ENCODE data around the gene MARCHF3. TPM values are rescaled to one million over a fixed set of nuclear protein-coding genes. Genes with fewer than 3 reads are reported as not detected.

Gene MARCHF3
- total and polyA plus RNA-seq, 10 of the 15 experiments (the other 5 are each of a cell fraction or from before 2014, with no cell fraction given), result 3.6 to 24.1 (median 11.3) TPM

GRCh38 chr5:127014573-127014972 lies 15.8 kb downstream of the MARCHF3 start (continued):
- TF ChIP-seq, protein P1, sequence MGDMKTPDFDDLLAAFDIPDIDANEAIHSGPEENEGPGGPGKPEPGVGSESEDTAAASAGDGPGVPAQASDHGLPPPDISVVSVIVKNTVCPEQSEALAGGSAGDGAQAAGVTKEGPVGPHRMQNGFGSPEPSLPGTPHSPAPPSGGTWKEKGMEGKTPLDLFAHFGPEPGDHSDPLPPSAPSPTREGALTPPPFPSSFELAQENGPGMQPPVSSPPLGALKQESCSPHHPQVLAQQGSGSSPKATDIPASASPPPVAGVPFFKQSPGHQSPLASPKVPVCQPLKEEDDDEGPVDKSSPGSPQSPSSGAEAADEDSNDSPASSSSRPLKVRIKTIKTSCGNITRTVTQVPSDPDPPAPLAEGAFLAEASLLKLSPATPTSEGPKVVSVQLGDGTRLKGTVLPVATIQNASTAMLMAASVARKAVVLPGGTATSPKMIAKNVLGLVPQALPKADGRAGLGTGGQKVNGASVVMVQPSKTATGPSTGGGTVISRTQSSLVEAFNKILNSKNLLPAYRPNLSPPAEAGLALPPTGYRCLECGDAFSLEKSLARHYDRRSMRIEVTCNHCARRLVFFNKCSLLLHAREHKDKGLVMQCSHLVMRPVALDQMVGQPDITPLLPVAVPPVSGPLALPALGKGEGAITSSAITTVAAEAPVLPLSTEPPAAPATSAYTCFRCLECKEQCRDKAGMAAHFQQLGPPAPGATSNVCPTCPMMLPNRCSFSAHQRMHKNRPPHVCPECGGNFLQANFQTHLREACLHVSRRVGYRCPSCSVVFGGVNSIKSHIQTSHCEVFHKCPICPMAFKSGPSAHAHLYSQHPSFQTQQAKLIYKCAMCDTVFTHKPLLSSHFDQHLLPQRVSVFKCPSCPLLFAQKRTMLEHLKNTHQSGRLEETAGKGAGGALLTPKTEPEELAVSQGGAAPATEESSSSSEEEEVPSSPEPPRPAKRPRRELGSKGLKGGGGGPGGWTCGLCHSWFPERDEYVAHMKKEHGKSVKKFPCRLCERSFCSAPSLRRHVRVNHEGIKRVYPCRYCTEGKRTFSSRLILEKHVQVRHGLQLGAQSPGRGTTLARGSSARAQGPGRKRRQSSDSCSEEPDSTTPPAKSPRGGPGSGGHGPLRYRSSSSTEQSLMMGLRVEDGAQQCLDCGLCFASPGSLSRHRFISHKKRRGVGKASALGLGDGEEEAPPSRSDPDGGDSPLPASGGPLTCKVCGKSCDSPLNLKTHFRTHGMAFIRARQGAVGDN (IDR thresholded peaks at IDR 0.05), result 0 out of 2 replicates have a peak, but pooled peaks have one; percentile 32
- no peak for TF ChIP-seq FOXM1 (IDR thresholded peaks at IDR 0.05; ENCODE audit: low read depth, low read length)
- TF ChIP-seq JUND (IDR thresholded peaks at IDR 0.05; ENCODE audit: low read depth, low read length), result 0 out of 2 replicates have a peak, but pooled peaks have one; percentile 18
- no peak for TF ChIP-seq RAD51 (IDR thresholded peaks at IDR 0.05)
- no peak for TF ChIP-seq LARP7 (IDR thresholded peaks at IDR 0.05)
- TF ChIP-seq KDM1A (IDR thresholded peaks at IDR 0.05; ENCODE audit: borderline replicate concordance), result no peak
- no peak for TF ChIP-seq HDGF (IDR thresholded peaks at IDR 0.05)
- no peak for TF ChIP-seq BCLAF1 (IDR thresholded peaks at IDR 0.05)
- TF ChIP-seq TBL1XR1 (IDR thresholded peaks at IDR 0.05; ENCODE audit: low read depth, low read length), result no peak
- peak; percentile 61 for TF ChIP-seq MTA2 (IDR thresholded peaks at IDR 0.05; ENCODE audit: low read depth)
- TF ChIP-seq, protein P2, sequence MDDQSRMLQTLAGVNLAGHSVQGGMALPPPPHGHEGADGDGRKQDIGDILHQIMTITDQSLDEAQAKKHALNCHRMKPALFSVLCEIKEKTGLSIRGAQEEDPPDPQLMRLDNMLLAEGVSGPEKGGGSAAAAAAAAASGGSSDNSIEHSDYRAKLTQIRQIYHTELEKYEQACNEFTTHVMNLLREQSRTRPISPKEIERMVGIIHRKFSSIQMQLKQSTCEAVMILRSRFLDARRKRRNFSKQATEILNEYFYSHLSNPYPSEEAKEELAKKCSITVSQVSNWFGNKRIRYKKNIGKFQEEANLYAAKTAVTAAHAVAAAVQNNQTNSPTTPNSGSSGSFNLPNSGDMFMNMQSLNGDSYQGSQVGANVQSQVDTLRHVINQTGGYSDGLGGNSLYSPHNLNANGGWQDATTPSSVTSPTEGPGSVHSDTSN (IDR thresholded peaks at IDR 0.05; ENCODE audit: insufficient replicate concordance, low read depth, low read length), result no peak
- TF ChIP-seq, protein P3, sequence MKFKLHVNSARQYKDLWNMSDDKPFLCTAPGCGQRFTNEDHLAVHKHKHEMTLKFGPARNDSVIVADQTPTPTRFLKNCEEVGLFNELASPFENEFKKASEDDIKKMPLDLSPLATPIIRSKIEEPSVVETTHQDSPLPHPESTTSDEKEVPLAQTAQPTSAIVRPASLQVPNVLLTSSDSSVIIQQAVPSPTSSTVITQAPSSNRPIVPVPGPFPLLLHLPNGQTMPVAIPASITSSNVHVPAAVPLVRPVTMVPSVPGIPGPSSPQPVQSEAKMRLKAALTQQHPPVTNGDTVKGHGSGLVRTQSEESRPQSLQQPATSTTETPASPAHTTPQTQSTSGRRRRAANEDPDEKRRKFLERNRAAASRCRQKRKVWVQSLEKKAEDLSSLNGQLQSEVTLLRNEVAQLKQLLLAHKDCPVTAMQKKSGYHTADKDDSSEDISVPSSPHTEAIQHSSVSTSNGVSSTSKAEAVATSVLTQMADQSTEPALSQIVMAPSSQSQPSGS (IDR thresholded peaks at IDR 0.05; ENCODE audit: low read length), result 0 out of 2 replicates have a peak, but pooled peaks have one; percentile 39
- TF ChIP-seq ZNF217 (IDR thresholded peaks at IDR 0.05), result no peak
- TF ChIP-seq, protein P4, sequence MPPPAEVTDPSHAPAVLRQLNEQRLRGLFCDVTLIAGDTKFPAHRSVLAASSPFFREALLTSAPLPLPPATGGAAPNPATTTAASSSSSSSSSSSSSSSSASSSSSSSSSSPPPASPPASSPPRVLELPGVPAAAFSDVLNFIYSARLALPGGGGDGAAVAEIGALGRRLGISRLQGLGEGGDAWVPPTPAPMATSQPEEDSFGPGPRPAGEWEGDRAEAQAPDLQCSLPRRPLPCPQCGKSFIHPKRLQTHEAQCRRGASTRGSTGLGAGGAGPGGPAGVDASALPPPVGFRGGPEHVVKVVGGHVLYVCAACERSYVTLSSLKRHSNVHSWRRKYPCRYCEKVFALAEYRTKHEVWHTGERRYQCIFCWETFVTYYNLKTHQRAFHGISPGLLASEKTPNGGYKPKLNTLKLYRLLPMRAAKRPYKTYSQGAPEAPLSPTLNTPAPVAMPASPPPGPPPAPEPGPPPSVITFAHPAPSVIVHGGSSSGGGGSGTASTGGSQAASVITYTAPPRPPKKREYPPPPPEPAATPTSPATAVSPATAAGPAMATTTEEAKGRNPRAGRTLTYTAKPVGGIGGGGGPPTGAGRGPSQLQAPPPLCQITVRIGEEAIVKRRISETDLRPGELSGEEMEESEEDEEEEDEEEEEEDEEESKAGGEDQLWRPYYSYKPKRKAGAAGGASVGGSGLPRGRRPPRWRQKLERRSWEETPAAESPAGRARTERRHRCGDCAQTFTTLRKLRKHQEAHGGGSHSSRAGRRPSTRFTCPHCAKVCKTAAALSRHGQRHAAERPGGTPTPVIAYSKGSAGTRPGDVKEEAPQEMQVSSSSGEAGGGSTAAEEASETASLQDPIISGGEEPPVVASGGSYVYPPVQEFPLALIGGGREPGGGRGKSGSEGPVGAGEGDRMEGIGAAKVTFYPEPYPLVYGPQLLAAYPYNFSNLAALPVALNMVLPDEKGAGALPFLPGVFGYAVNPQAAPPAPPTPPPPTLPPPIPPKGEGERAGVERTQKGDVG (CRISPR knock-in tag; IDR thresholded peaks at IDR 0.05), result no peak
- no peak for TF ChIP-seq TCF7 (IDR thresholded peaks at IDR 0.05; ENCODE audit: borderline replicate concordance)
- no peak for TF ChIP-seq ZNF622 (IDR thresholded peaks at IDR 0.05)
- no peak for TF ChIP-seq MXI1 (IDR thresholded peaks at IDR 0.05; ENCODE audit: low read depth, low read length)
- TF ChIP-seq TCF12 (IDR thresholded peaks at IDR 0.05; ENCODE audit: low read depth, low read length), result 0 out of 2 replicates have a peak, but pooled peaks have one; percentile 35
- peak; percentile 70 for TF ChIP-seq JUNB (IDR thresholded peaks at IDR 0.05)

Data from GM12878 (cell line).